Activated naive CD8-positive, alpha-beta T cell treated with anti-CD3 and anti-CD28 coated beads, Interleukin-2, amount 10 ng/mL, durations not matched to agents 7 days and 5 days (primary cell): ENCODE data around the gene OR5H6. TPM values are rescaled to one million over a fixed set of nuclear protein-coding genes. Genes with fewer than 3 reads are reported as not detected.
"Not testable (repeated sequence)": the region's sequence is repeated elsewhere in the genome, so short reads cannot be mapped to it uniquely, and the experiment has no call there.

ENCODE experiments used
- ATAC-seq: fragments of 150-1000 bp; cut with Tn5 transposase; one replicate; pipeline ENCODE4 v1.10.0; 2021; ENCODE audit warnings: low read depth, moderate library complexity
- POLR2A ChIA-PET: fragments of 350-600 bp; sonication (Branson Sonifier 250); formaldehyde crosslinking; loops from one replicate; lab custom pipeline; 2021; ENCODE audit warnings: antibody characterized with exemption; lab: Charles Lee
- DNase-seq: peaks from one replicate; pipeline ENCODE4 v3.0.0; 2021
- H3K27ac Mint-ChIP-seq: one replicate; pipeline ENCODE4 v1.8.0; 2022; ENCODE audit warnings: mild to moderate bottlenecking, mixed read lengths
- H3K27me3 Mint-ChIP-seq: one replicate; pipeline ENCODE4 v1.8.0; 2022; ENCODE audit warnings: mild to moderate bottlenecking, moderate library complexity, mixed read lengths
- H3K36me3 Mint-ChIP-seq: one replicate; pipeline ENCODE4 v1.8.0; 2021; ENCODE audit warnings: mild to moderate bottlenecking, mixed read lengths
- H3K4me1 Mint-ChIP-seq: one replicate; pipeline ENCODE4 v1.8.0; 2021; ENCODE audit warnings: mixed read lengths
- H3K4me3 Mint-ChIP-seq: one replicate; pipeline ENCODE4 v1.8.0; 2022; ENCODE audit warnings: mild to moderate bottlenecking, moderate library complexity, mixed read lengths
- H3K9me3 Mint-ChIP-seq: one replicate; pipeline ENCODE4 v1.8.0; 2021; ENCODE audit warnings: mixed read lengths
- total RNA-seq, 2 experiments: library from RNA; stranded (reverse); gene quantifications; one replicate each; pipeline ENCODE4 v1.2.3, GENCODE V29; 2021

The OR5H6 gene
- total RNA-seq: not detected

DNA sequence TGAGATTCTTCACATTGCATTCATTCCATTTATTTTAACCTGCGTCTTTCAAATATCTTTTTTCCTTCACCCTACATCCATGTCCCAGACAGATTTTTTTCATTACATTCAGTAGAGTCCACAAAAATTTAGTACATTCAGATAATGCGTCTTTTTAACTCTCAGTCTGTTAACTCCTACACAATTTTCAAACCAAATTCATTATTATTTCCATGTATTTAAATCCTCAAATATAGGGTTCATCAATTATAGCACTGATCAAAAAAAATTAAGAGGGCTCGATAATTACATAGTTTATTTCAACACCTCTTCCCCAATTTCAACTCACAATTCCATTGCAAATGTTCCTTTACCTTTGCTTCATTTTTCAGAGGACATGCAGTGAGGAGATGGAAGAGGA is at the start of gene OR5H6:
Gene OR5H6, plus strand, starts transcription at position 301 of the 400 bp plus-strand sequence. Its CDS starts 89 bp downstream, at position 390.
- H3K9me3 Mint-ChIP-seq: no peaks in the 10 kb centered on the region
- POLR2A ChIA-PET: no interaction called here
- peaks cover 3% of the 10 kb centered on the region for H3K27me3 Mint-ChIP-seq
- DNase-seq (no peak), ATAC-seq (no peak)
- no peak within 1 kb of the TSS for H3K4me3 Mint-ChIP-seq
- H3K27ac Mint-ChIP-seq: no peak within 1 kb of the TSS
- no peaks in the 10 kb centered on the region for H3K36me3 Mint-ChIP-seq
- no peaks in the 10 kb centered on the region for H3K4me1 Mint-ChIP-seq

GRCh38 chr3:98215051-98215450 is 49.0 kb upstream of the OR5H6 start:
- POLR2A ChIA-PET: no interaction called here
- ATAC-seq (no peak), DNase-seq (no peak)
- Mint-ChIP-seq H3K9me3 (no peaks in the 10 kb centered on the region), H3K27ac (no peak overlapping the region), H3K27me3 (peaks cover 3% of the 10 kb centered on the region), H3K36me3 (no peaks in the 10 kb centered on the region), H3K4me3 (no peak overlapping the region), H3K4me1 (no peaks in the 10 kb centered on the region)

DNA sequence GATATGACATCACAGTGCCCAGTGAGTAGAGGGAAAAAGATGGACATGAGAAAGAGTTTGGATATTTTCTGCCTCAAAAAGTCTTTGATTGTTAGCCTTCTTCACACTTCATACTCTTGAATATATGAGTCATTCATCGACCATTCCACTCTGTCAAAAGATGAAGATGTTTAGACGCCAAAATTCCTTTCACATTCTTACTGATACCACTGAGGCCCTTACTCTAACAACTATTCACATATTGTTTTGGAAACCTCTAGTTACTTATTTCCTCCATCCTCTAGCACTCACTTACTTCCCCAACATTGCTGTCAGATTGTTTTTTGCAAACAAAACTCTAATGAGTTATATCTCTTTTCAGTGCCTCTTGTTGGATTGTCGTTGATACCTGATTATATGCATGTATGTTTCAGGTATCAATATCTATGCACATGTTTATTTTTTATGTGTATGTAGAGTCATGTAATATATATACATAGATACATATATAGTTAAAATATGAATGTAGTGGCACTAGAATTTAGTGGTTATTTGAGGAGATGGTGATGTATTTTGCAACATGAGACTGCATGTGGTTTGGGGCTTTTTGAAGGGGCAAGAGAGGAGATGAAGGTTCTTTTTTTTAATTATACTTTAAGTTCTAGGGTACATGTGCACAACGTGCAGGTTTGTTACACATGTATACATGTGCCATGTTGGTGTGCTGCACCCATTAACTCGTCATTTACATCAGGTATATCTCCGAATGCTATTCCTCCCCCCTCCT is 40.0 kb upstream of the OR5H6 start:
- H3K36me3 Mint-ChIP-seq: no peaks in the 10 kb centered on the region
- H3K4me3 Mint-ChIP-seq: no peak overlapping the region
- H3K4me1 Mint-ChIP-seq: no peaks in the 10 kb centered on the region
- no peak for DNase-seq
- no peaks in the 10 kb centered on the region for H3K27me3 Mint-ChIP-seq
- ATAC-seq: no peak
- no peaks in the 10 kb centered on the region for H3K9me3 Mint-ChIP-seq
- POLR2A ChIA-PET: no interaction called here
- H3K27ac Mint-ChIP-seq: no peak overlapping the region

- H3K36me3 Mint-ChIP-seq: no peaks in the 10 kb centered on the region
- peaks cover 9% of the 10 kb centered on the region for H3K27me3 Mint-ChIP-seq
- H3K27ac Mint-ChIP-seq: no peak overlapping the region
- no peak for ATAC-seq
- no peak overlapping the region for H3K4me3 Mint-ChIP-seq
- DNase-seq: no peak
- POLR2A ChIA-PET: no interaction called here
- H3K9me3 Mint-ChIP-seq: peaks cover 1% of the 10 kb centered on the region
- peaks cover 1% of the 10 kb centered on the region for H3K4me1 Mint-ChIP-seq
These were observed 31.6 kb upstream of the OR5H6 start for GRCh38 chr3:98232489-98232888.

- Mint-ChIP-seq H3K27me3 (peaks cover 9% of the 10 kb centered on the region), H3K27ac (no peak overlapping the region), H3K36me3 (no peaks in the 10 kb centered on the region), H3K9me3 (peaks cover 1% of the 10 kb centered on the region), H3K4me1 (peaks cover 1% of the 10 kb centered on the region), H3K4me3 (no peak overlapping the region)
- POLR2A ChIA-PET: no interaction called here
- DNase-seq: no peak
- ATAC-seq: no peak
These were observed 30.6 kb upstream of the OR5H6 start for GRCh38 chr3:98233468-98233867.

DNA sequence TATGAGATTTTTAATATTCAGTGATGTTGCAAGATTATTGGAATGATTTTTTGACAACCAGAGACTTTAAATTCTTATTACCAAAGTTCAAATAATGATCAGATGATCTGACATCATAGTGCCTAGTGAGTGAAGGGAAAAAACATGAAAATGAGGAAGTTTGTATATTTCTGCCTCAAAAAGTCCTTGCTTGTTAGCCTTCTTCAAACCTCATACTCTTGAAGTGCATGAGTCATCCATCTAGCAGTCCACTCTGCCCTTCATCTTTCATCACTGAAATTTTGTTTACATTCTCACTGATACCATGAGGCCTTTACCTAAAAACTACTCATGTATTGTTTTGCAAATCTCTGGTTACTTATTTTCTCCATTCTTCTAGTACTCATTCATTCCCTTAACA is 23.9 kb upstream of the OR5H6 start:
- DNase-seq (no peak), ATAC-seq (no peak)
- H3K36me3 Mint-ChIP-seq: no peaks in the 10 kb centered on the region
- no peak overlapping the region for H3K4me3 Mint-ChIP-seq
- H3K27ac Mint-ChIP-seq: no peak overlapping the region
- no peaks in the 10 kb centered on the region for H3K9me3 Mint-ChIP-seq
- no peaks in the 10 kb centered on the region for H3K4me1 Mint-ChIP-seq
- H3K27me3 Mint-ChIP-seq: peaks cover 5% of the 10 kb centered on the region
- POLR2A ChIA-PET: no interaction called here

- H3K27ac Mint-ChIP-seq: no peak overlapping the region
- H3K4me1 Mint-ChIP-seq: no peaks in the 10 kb centered on the region
- no peak overlapping the region for H3K4me3 Mint-ChIP-seq
- no peaks in the 10 kb centered on the region for H3K9me3 Mint-ChIP-seq
- POLR2A ChIA-PET: no interaction called here
- H3K36me3 Mint-ChIP-seq: no peaks in the 10 kb centered on the region
- ATAC-seq (no peak), DNase-seq (no peak)
- H3K27me3 Mint-ChIP-seq: peaks cover 5% of the 10 kb centered on the region
These were observed 21.9 kb upstream of the OR5H6 start for GRCh38 chr3:98242155-98242554.

DNA sequence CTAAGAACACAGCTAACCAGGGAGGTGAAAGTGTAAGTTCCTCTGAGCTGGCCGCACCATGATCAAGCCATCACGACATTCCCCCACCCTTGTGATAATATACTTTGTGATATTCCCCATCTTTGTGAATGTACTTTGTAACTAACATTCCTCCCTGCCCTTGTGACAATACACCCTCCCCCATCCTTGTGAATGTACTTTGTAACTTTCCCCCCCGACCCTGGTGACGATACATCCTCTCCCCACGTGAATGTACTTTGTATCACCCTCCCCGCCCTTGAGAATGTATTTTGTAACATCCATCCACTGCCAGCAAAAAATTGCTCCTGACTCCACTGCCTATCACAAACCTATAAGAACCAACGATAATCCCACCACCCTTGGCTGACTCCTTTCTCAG is 20.2 kb upstream of the OR5H6 start:
- ATAC-seq (no peak), DNase-seq (no peak)
- H3K36me3 Mint-ChIP-seq: no peaks in the 10 kb centered on the region
- H3K27me3 Mint-ChIP-seq: peaks cover 4% of the 10 kb centered on the region
- POLR2A ChIA-PET: no interaction called here
- H3K9me3 Mint-ChIP-seq: no peaks in the 10 kb centered on the region
- H3K27ac Mint-ChIP-seq: no peak overlapping the region
- no peak overlapping the region for H3K4me3 Mint-ChIP-seq
- no peaks in the 10 kb centered on the region for H3K4me1 Mint-ChIP-seq

- no peak overlapping the region for H3K27ac Mint-ChIP-seq
- H3K4me1 Mint-ChIP-seq: no peaks in the 10 kb centered on the region
- ATAC-seq (no peak), DNase-seq (no peak)
- no peaks in the 10 kb centered on the region for H3K27me3 Mint-ChIP-seq
- no peak overlapping the region for H3K4me3 Mint-ChIP-seq
- no peaks in the 10 kb centered on the region for H3K36me3 Mint-ChIP-seq
- H3K9me3 Mint-ChIP-seq: no peaks in the 10 kb centered on the region
- POLR2A ChIA-PET: no interaction called here
These were observed 17.9 kb upstream of the OR5H6 start for GRCh38 chr3:98246142-98246541.

- H3K27me3 Mint-ChIP-seq, ATAC-seq, H3K9me3 Mint-ChIP-seq, DNase-seq, H3K27ac Mint-ChIP-seq, POLR2A ChIA-PET, H3K4me3 Mint-ChIP-seq, H3K4me1 Mint-ChIP-seq, H3K36me3 Mint-ChIP-seq: not testable (repeated sequence)
These were observed 8.0 kb upstream of the OR5H6 start for GRCh38 chr3:98256026-98256425.

DNA sequence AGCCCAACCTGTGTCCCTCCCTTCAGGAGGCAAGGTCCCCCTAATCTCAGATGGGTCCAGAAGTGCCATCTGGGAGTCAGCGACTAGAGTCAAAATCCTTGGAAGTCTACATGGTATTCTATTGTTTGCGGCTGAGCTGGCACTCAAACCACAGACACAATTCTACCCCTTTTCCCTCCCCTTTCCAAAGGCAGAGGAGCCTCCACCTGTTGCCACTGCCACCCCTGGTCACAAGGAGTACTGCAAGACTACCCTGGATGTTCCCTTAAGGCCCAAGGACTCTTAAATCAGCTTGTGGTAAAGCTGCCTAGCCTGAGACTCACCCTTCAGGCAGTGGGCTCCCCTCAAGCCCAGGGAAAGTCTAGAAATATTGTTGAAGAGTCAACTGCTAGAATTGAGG is 4.3 kb upstream of the OR5H6 start:
- Mint-ChIP-seq H3K9me3 (no peaks in the 10 kb centered on the region), H3K36me3 (no peaks in the 10 kb centered on the region), H3K27ac (no peak overlapping the region), H3K27me3 (peaks cover 3% of the 10 kb centered on the region), H3K4me3 (no peak overlapping the region), H3K4me1 (no peaks in the 10 kb centered on the region)
- POLR2A ChIA-PET: no interaction called here
- DNase-seq: no peak
- ATAC-seq: no peak

DNA sequence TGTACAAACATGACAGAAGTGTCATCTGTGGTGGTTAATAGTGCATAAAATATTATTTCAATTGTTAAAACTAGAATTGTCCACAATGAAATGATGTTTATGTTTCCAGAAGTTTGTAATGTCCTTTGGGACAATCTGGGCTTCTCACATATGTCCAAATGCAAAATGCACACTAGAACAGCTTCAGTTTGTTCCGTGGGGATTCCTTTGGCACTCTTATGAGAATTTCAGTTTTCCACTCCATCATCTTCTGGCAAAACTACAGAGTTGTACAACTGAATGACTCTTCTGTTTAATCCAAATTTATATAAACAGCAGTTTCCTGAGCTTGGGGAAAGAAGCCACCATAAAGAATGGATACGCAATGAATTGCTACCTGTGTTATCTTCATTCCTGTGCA is 2.0 kb upstream of the OR5H6 start:
- DNase-seq (no peak), ATAC-seq (no peak)
- H3K27me3 Mint-ChIP-seq: peaks cover 3% of the 10 kb centered on the region
- H3K4me3 Mint-ChIP-seq: no peak overlapping the region
- no peaks in the 10 kb centered on the region for H3K9me3 Mint-ChIP-seq
- POLR2A ChIA-PET: no interaction called here
- no peak overlapping the region for H3K27ac Mint-ChIP-seq
- no peaks in the 10 kb centered on the region for H3K36me3 Mint-ChIP-seq
- H3K4me1 Mint-ChIP-seq: no peaks in the 10 kb centered on the region

GRCh38 chr3:98269846-98270245 is 5.8 kb downstream of the OR5H6 start:
- ATAC-seq (no peak), DNase-seq (no peak)
- Mint-ChIP-seq H3K27me3 (peaks cover 8% of the 10 kb centered on the region), H3K36me3 (no peaks in the 10 kb centered on the region), H3K4me3 (no peak overlapping the region), H3K4me1 (no peaks in the 10 kb centered on the region), H3K27ac (no peak overlapping the region), H3K9me3 (peaks cover 4% of the 10 kb centered on the region)
- POLR2A ChIA-PET: no interaction called here

GRCh38 chr3:98272126-98272525 is 8.1 kb downstream of the OR5H6 start:
- no peak overlapping the region for H3K27ac Mint-ChIP-seq
- POLR2A ChIA-PET: no interaction called here
- peaks cover 4% of the 10 kb centered on the region for H3K9me3 Mint-ChIP-seq
- no peak for DNase-seq
- no peaks in the 10 kb centered on the region for H3K36me3 Mint-ChIP-seq
- no peak overlapping the region for H3K4me3 Mint-ChIP-seq
- peaks cover 8% of the 10 kb centered on the region for H3K27me3 Mint-ChIP-seq
- ATAC-seq: no peak
- H3K4me1 Mint-ChIP-seq: no peaks in the 10 kb centered on the region
